ENCODE results near the gene FRMD4A.
"Not testable (repeated sequence)": the region's sequence is repeated elsewhere in the genome, so short reads cannot be mapped to it uniquely, and the experiment has no call there.

The FRMD4A gene

GRCh38 chr10:13729586-13730305, 601.0 kb downstream of the FRMD4A start:
- DNase-seq: no peak

DNA sequence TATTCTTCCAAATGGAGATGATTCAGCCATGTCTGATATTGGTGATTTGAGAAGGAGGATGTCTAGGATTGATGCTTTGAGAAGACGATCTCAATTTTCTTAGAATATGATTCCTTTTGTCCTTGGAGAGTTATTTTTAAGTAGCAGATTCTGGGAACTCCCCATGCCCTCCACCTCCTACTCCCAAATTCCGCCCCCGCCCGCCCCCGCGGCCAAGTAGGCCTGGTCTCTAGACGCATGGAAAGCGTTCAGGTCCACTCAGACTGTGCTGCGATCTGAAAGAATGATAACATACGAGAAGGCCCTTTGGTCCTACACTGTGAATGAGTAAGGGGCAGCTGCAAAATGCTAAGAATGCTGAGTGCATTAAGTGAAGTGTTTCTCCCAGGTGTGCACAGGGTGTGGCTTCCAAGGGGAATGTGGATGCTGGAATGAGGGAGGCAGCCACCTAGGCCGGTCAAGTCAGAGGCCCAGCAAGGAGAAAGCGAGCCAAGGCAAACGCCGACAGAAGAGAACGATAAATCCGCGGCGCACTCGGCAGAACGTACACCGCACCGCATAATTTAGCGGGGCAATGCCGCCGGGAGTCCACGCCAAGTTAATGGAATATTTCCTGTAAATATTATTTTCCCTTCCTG, 601.7 kb downstream of the FRMD4A start:
- DNase-seq: no peak

DNA sequence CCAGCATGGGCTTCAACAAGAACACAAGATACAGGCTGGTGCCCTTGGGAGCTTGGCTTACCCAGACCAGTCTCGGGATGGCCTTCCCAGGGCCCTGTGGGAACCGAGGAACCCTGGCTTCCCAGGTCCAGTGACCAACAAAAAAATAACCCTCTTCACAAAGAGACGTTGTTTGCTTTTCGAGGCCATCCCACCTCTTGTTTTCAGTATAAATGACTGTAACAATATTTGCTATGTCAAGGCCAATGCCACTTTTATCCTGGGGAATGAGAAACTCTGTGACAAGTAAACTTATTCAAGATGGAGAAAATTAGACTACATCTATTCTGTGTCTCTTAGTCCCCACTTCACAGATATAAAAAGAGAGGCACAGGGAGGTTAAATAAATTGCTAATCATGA, 605.1 kb downstream of the FRMD4A start:
- DNase-seq: no peak

DNA sequence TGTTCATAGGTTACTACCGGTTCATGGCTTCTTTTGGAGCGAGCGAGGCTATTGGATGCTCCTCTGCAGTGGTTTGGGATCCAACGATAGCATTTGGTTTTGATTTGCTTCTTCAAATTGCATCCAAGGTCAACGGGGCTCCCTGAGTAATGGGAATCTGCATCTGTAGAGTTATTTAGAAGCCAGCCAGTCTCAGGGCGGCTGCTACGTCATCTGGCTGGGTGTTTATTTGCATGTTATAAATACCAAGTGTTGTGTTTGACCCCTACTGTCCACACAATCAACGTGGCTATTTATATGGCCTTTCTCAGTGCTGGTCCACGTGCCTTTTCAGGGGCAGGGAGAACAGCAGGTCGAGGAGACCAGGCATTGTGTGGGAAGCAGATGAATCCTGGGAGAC, 606.2 kb downstream of the FRMD4A start:
- DNase-seq: no peak

GRCh38 chr10:13722747-13723653, 607.7 kb downstream of the FRMD4A start:
- no peak for DNase-seq

DNA sequence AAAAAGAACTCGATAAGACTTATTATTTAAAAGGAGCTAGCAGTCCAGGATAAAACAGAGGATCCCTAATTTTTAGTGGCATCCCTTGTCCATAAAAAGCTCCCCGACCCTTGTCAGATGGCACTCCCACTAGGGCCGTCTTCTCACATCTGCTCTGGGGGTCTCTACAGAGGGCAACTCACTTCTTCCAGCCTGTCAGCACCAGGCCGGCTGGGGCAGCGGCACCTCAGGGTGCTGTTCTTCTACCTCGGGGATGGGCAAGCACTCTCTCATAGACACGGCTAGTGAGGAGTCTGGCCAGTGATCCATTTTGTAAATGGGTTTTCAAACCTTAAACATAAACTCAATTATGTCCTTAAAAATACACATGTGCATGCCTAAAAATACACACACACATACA, 609.2 kb downstream of the FRMD4A start:
- no peak for DNase-seq

- no peak for DNase-seq
Observed at GRCh38 chr10:13720699-13721098, 610.0 kb downstream of the FRMD4A start.

GRCh38 chr10:13719425-13719824, 611.3 kb downstream of the FRMD4A start:
- no peak for DNase-seq

GRCh38 chr10:13718820-13719219, 611.9 kb downstream of the FRMD4A start:
- DNase-seq: no peak

- peak; percentile 74 for DNase-seq
Observed at GRCh38 chr10:13717936-13718772, 612.6 kb downstream of the FRMD4A start.

- DNase-seq: no peak
Observed at GRCh38 chr10:13717571-13717935, 613.2 kb downstream of the FRMD4A start.

DNA sequence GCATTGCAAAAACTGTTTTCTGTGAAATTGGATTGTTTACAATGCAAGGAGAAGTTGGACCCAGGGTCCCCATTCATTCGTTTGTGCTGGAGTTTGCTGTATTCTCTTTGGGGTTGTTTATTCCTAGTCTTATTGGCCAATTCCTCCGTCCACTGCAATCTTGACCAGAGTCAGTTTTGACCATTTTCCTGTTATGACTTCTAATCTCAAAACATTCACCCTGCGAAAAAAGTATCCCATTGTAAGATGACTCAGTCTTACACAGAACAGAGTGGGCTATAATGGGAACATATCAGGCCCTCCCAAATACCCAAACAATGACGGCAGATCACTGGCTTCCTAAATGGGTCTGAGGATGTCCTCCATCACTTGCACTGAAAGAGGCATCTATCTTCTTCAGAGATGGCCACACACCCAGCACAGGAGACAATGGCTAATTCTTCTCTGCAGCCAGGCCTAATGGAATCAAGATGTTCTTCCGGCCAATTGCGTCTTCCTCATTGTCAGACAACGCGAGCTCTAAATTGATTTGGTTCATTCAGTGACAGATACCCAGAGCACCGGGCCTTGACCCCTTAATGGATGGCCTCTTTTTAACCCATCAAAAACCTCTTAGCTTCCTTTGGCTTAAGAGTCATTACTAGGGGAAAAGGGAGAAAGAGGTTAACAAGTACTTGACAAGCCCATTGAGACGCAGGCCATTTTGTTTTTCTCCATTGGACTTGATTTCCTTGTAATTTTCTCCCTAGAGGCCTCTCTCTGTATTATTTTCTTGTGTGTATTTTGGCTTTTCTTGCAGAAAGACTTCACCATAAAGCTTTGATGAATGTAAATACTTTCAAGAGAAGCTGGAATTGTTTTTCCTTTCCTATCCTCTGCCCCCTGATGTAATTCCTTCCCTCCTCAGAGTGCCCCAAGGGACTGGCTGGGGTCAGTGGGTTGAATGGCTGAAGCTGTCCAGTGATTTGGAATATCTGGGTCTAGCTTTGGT, 614.3 kb downstream of the FRMD4A start:
- no peak for DNase-seq

GRCh38 chr10:13715596-13715995, 615.1 kb downstream of the FRMD4A start:
- not testable (repeated sequence) for DNase-seq

- no peak for DNase-seq
Observed at GRCh38 chr10:13715100-13715499, 615.6 kb downstream of the FRMD4A start.

DNA sequence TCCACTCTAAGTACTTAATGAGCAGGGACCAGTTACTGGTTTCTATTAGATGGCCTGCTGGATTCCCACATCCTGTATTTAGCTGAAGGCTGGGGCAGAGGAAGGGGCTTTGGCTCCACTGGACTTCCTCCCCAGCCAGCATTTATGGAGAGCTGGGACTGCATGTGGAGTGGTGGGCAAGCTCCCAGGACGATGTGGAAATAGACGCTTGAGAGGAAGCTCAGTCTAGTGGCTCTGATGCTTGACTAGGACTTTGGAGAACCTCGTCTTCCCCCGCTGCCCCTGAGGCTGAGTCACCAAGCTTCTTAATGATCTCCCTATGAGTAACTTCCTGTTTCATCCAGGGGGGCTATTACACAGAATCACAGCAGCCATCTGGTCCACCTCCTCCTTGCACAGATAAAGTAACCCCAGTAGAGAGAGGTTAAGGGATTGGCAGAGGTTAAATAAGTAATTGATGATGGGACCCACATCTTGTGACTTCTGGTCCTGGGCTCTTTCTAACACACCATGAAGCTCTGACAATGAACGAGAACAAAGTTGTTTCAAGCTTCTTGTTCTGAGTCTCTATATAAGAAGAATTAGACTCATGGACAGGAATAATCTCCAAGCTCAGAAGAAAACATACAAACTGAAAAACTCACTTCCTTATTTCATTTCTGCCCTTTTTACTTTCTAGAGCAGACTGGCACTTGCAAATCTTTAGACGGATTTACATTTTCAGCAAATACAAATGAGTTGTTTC, 617.7 kb downstream of the FRMD4A start:
- DNase-seq: peak; percentile 57

DNA sequence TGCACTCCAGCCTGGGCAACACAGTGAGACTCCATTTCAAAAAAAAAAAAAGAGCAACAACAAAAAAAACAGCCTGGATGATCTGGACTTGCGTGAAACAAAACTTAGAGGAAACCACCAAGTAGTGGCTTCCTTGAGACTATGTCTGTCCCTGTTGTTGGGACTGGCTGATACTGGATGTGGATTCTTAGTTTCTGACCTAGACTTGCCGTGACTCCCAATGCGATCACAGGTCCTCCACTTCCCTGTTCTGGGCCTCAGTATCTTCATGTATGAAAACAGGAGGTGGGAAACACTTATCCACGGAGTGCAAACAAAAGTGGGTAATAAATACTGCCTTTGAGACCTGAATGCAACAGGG, 618.3 kb downstream of the FRMD4A start:
- DNase-seq: no peak

GRCh38 chr10:13711291-13711690, 619.4 kb downstream of the FRMD4A start:
- no peak for DNase-seq

- peak; percentile 20 for DNase-seq
Observed at GRCh38 chr10:13709931-13710650, 620.6 kb downstream of the FRMD4A start.

- DNase-seq: no peak
Observed at GRCh38 chr10:13708256-13708990, 622.3 kb downstream of the FRMD4A start.

Measured in DMS 273 treated with DMSO at 0.1 percent for 48 hours (cell line).